Measurements from ENCODE around the gene RYR3.
"Not testable (repeated sequence)": the region's sequence is repeated elsewhere in the genome, so short reads cannot be mapped to it uniquely, and the experiment has no call there.

The RYR3 gene

GRCh38 chr15:33561967-33562366 is 251.2 kb downstream of the RYR3 start:
- no peak for FAIRE-seq

GRCh38 chr15:33565094-33565493 is 254.3 kb downstream of the RYR3 start:
- DNase-seq (ENCODE audit: insufficient read length, low spot score), result no peak

More at GRCh38 chr15:33561967-33562366, 251.2 kb downstream of the RYR3 start:
- no peak for DNase-seq (ENCODE audit: insufficient read length, low spot score)

DNA sequence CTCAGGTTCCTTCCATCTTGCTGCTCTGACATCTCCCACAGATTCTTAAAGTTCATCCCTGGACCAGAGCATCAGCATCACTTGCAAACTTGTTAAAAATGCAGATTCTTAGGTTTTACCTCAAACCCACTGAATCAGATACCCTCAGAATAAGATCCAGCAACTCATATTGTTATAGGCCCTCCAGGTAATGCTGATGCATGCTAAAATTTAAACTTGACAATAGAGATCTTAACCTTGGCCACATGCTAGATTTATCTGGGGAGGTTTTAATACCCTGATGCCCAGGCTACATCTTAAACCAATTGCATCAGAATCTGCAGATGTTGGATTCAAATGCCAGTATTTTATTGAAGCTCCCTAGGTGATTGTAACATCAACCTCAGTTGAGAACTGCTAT is 256.9 kb downstream of the RYR3 start:
- no peak for DNase-seq (ENCODE audit: insufficient read length, low spot score)
- FAIRE-seq, result no peak

More at GRCh38 chr15:33565094-33565493, 254.3 kb downstream of the RYR3 start:
- no peak for FAIRE-seq

DNA sequence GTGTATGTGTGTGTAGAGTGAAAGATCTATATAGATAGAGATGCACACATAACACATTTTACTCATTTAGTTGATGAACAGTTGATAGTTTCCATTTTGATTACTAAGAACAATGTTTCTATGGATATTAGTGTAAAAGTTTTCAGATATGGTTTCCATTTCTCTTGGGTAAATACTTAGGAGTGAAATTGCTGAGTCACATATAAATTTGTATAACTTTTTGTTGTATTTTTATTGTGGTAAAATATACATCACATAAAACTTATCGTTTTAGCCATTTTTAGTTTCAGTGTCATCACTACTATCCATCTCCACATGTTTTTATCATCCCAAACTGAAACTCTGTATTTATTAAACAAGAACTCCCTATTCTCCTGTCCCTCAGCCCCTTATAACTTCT is 258.3 kb downstream of the RYR3 start:
- FAIRE-seq, result no peak

GRCh38 chr15:33577911-33578310 is 267.1 kb downstream of the RYR3 start:
- not testable (repeated sequence) for DNase-seq (ENCODE audit: insufficient read length, low spot score); FAIRE-seq

More for the DNA sequence above, 258.3 kb downstream of the RYR3 start:
- DNase-seq (ENCODE audit: insufficient read length, low spot score), result no peak

- no peak for FAIRE-seq
- DNase-seq (ENCODE audit: insufficient read length, low spot score), result no peak
These were observed 269.8 kb downstream of the RYR3 start for GRCh38 chr15:33580526-33580925.

DNA sequence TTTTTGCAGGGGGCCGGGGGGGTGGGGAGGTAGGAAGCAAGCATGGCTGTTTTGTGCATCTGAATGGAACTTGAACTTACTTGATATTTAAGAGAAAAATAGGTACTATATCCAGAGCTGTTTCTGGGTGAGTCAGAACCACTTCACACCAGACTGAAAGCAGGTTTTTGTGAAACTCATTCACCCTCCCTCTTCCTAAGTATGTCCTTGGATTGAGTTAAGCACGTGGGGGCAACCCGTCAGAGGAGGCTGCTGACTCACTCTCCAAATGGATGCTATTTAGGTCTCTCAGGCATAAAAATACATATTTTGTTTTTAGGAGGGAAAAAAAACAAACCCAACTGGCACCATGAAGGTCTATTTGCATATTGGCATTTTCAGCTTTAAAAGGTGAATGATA is 270.3 kb downstream of the RYR3 start:
- FAIRE-seq, result no peak
- DNase-seq (ENCODE audit: insufficient read length, low spot score), result no peak

- DNase-seq (ENCODE audit: insufficient read length, low spot score), result no peak
- FAIRE-seq, result no peak
These were observed 274.0 kb downstream of the RYR3 start for GRCh38 chr15:33584797-33585196.

DNA sequence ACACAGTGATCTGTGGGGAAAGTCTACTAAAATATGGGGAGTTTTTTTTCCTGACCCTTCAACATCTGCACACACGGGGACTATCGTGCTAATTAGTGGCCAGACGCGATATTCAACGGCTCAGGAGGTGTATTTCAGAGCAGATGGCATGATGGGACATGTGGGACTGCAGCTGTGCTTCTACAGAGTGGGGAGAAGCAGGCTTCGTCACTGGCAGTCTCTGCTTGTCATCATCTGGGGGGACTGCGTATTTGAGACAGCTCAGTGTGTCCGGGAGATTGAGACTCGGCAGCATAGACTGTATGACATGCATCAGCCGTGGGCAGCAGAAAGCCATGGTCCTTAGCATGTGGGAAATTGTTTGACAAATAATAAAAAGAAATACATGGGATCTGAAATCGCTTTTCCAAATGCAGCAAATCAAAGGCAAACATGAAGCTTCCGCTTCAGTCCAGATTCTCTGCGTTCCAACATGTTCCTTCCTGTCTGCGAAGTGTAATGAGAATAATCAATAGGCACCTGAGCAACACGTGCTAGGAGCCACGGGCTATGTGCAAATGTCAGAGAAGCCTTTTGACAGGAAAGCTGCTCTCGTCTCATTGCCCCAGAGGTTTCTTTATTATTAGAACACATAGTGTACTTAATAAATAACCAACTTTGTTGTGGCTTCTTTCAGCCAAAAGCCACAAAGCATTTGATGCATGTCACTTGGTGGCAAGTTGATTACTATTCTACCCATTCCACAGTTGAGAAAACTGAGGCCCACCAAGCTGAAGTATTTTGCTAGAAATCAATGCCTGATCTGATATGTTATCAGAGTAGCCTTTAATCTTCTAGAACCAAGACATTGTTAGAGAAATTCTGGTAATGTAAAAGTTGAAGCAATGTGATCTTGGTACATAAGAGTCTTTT is 276.3 kb downstream of the RYR3 start:
- no peak for FAIRE-seq
- no peak for DNase-seq (ENCODE audit: insufficient read length, low spot score)

- DNase-seq (ENCODE audit: insufficient read length, low spot score) (no peak), FAIRE-seq (no peak)
These were observed 277.0 kb downstream of the RYR3 start for GRCh38 chr15:33587773-33588172.

DNA sequence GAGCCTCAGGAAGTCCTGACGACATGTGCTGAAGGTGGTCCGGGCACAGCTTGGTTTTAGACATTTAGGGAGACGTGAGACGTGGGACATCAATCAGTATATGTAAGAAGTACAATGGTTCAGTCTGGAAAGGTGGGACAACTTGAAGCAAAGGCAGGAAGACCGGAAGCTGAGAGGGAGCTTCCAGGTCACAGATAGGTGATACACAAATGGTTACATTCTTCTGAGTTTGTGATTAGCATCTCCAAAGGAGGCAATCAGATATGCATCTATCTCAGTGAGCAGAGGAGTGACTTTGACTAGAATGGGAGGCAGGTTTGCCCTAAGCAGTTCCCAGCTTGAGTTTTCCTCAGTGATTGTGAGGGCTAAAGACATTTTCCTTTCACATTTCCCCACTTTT is 282.1 kb downstream of the RYR3 start:
- no peak for FAIRE-seq
- DNase-seq (ENCODE audit: insufficient read length, low spot score), result no peak

DNA sequence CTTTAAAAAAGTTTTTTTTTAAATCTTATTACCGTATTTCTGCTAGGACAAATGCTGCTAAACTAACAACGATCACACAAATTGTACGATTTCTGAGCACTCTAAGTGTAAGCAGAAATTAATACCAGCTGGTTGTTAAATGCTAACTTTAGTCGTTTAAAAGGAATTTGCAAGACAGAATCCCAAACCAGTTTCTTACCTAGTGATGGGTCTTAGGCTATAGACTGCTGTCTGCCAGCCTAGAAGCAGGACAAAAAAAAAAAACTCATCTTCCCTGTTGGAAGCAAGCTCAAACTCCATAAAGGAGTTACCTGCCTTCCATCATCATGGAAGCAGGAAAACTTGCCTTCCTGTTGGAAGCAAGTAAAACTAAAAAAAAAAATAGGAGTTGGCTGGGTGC is 287.6 kb downstream of the RYR3 start:
- DNase-seq (ENCODE audit: insufficient read length, low spot score), result not testable (repeated sequence)

DNA sequence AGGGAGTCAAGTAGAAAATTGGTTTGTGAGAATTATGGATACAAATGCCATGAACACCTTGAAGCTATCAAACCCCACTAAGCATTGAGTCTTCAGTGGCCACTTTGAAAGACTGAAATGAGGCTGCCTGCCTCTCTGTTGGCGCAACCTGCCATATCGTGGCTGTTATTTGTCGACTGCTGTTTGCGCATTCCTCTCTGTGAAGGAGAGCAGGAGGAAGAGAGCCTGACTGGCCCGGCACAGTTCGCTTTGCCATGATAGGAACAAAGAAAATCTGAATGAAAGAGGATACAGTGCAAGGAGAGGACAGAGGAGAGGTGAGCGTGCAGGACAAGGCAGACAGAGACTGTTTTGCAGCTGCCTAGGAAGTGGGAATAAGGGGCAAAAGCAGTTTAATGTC is 289.4 kb downstream of the RYR3 start:
- no peak for FAIRE-seq

More for the DNA sequence above, 287.6 kb downstream of the RYR3 start:
- not testable (repeated sequence) for FAIRE-seq

DNA sequence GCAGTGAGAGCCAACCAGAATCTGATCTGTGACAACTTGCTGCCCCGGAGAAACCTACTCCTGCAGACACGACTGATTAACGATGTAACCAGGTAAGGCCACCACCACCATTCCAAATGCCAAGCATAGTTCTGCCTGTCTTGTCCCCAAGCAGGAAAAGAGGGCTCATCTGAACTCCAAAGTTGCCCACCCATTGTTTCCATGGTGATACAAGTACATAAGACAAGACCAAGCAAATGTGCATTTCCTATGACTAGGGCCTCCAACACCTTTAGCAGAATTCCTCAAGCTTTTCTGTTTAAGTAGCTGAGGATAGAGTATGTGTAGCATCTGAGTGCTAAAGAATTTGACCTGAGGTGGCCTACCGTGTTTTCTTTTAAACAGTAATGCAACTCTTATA is 290.7 kb downstream of the RYR3 start:
- no peak for FAIRE-seq
- no peak for DNase-seq (ENCODE audit: insufficient read length, low spot score)

More for the DNA sequence above, 289.4 kb downstream of the RYR3 start:
- DNase-seq (ENCODE audit: insufficient read length, low spot score), result no peak

DNA sequence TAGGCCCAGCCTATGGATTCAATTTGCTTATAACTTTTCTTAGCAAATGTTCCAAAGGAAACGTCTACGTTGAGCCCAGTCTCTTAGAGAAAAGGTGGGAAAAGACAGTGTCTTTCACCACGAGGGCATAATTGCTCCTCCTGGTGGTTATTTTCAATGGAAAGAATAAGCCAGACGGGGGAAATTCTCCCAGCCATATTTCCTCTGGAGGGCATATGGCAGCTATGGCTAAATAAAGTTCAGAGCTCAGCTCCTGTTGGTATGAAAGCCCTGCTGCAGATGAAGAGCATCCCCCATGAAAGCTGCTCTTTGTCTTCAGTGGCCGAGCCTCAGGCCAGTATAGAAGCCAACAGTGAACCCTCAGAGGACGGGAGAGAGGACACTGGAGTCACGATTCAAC is 297.9 kb downstream of the RYR3 start:
- DNase-seq (ENCODE audit: insufficient read length, low spot score), result no peak
- FAIRE-seq, result no peak

- no peak for DNase-seq (ENCODE audit: insufficient read length, low spot score)
- FAIRE-seq, result no peak
These were observed 302.0 kb downstream of the RYR3 start for GRCh38 chr15:33612721-33613304.

DNA sequence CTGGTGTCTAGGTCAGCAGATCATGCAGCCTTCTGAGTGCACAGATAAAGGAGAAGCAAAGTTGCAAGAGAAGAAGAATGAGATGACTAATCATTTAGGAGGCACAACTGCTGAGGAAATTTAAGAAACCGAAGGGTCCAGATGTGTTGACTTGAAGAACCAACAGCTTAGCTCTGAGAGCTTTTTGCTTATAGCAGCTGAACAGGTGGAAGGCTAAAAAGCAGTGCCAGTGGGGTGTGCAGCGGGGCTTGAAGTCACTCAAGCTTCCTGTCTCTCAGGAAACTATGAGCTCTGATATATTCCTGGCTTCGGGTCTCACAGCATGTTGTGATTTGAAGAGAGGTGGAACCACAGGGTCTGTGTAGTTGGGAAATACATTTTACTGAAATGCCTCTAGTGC is 305.7 kb downstream of the RYR3 start:
- DNase-seq (ENCODE audit: insufficient read length, low spot score) (no peak), FAIRE-seq (no peak)

GRCh38 chr15:33618350-33618749 is 307.6 kb downstream of the RYR3 start:
- no peak for FAIRE-seq
- DNase-seq (ENCODE audit: insufficient read length, low spot score), result no peak

- DNase-seq (ENCODE audit: insufficient read length, low spot score) (no peak), FAIRE-seq (no peak)
These were observed 310.4 kb downstream of the RYR3 start for GRCh38 chr15:33621141-33621540.

- DNase-seq (ENCODE audit: insufficient read length, low spot score), result no peak
- FAIRE-seq, result no peak
These were observed 312.2 kb downstream of the RYR3 start for GRCh38 chr15:33623010-33623409.

DNA sequence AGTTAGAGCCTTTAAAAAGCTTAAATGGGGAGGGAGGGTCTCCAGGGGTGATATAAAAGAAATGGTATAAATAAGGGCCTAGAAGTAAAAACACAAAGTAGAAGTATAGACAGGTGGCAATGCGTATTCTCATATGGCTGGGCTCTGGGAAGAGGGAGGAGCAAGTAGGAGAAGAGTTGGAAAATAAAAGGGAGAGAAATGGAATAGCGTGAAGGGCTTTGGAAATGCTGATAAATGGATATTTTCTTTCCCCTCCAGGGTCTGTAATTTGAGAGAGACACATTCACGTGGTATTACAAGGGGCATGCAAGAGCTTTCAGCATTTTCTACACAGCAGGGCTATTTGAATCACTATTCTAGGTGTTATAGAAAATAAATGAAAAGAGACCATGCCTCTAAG is 313.7 kb downstream of the RYR3 start:
- FAIRE-seq (no peak), DNase-seq (ENCODE audit: insufficient read length, low spot score) (no peak)

GRCh38 chr15:33629647-33630046 is 318.9 kb downstream of the RYR3 start:
- no peak for FAIRE-seq

More at GRCh38 chr15:33629647-33630046, 318.9 kb downstream of the RYR3 start:
- DNase-seq (ENCODE audit: insufficient read length, low spot score), result no peak
